Right ventricle myocardium superior (tissue), 1 donor: ENCODE data around the gene ITFG1. TPM values are rescaled to one million over a fixed set of nuclear protein-coding genes. Genes with fewer than 3 reads are reported as not detected.

Experiments used
- total RNA-seq: library from RNA; stranded (reverse); fragmentation: NEBNext Ultra II Directional; extraction: Animal tissue kit (Norgen Biotek cat#: 25700); gene quantifications from one replicate; pipeline ENCODE4 v1.2.1, GENCODE V29; 2021
- donor health status: DM: no; HTN: yes; CAD: no; lungs with severe emphysema.

ITFG1 gene
- total RNA-seq, 1 donor from 2014 or later: 54.1 TPM

Other genes starting within 250 kb of the ITFG1 start
- gene PHKB, start 268 bp upstream of the ITFG1 start, total RNA-seq: 72.1 TPM